Skeletal muscle cell (primary cell): ENCODE data around the gene YIPF3.
"Not testable (repeated sequence)": the region's sequence is repeated elsewhere in the genome, so short reads cannot be mapped to it uniquely, and the experiment has no call there.

Source experiments
- DNase-seq: peaks from one replicate; pipeline ENCODE4 v3.0.0-alpha.2; 2010; ENCODE audit warnings: low read depth
- H3K4me3 ChIP-seq: 2 replicates; pipeline ENCODE4 v1.5.1; 2011; ENCODE audit warnings: low read depth, mild to moderate bottlenecking, control low read depth, low read length, moderate library complexity

The YIPF3 gene

GRCh38 chr6:43468748-43469681, 47.7 kb downstream of the YIPF3 start:
- no peak for DNase-seq
- H3K4me3 ChIP-seq, result no peak overlapping the region

DNA sequence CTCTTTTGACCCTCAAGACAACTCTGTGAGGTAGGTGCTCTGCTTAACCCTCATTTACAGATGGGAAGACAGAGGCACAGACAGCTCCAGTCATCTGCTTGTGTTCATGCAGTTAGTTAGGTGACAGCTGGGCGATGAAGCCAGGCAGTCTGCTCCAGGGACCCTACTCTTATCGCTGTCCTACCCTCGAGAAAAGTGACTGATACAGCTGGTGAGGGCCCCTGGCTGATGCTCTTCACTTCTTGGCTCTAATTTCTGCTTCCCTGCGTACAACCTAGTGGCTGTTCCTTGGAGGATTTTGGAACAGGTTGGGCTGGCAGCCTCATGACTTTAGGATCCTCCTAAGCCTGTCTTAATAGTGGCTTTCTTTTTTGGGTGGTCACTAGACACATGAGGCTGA, 48.5 kb downstream of the YIPF3 start:
- no peak overlapping the region for H3K4me3 ChIP-seq
- no peak for DNase-seq

DNA sequence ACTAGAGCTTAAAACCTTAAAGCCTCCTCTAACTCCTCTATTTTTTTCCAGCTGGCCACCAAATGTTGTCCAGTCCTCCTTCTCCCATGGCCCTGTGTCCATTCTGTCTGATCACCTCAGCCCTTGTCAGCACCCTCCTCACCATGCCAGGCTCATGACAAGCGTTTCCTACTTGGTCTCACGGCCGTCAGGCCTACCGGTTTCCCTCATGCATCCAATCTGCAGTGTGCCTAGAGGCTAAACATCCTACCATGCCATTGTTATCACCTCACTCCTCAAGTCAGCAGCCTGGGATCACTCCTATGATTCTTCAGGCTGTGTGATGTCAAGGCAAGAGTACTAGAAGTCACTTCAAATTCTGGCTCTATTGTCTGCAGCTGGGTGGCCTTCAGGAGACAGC, 49.0 kb downstream of the YIPF3 start:
- no peak for DNase-seq
- H3K4me3 ChIP-seq, result no peak overlapping the region

GRCh38 chr6:43467265-43467664, 49.5 kb downstream of the YIPF3 start:
- H3K4me3 ChIP-seq, result not testable (repeated sequence)

GRCh38 chr6:43465948-43466347, 50.8 kb downstream of the YIPF3 start:
- DNase-seq, result no peak

More at GRCh38 chr6:43467265-43467664, 49.5 kb downstream of the YIPF3 start:
- DNase-seq, result not testable (repeated sequence)

DNA sequence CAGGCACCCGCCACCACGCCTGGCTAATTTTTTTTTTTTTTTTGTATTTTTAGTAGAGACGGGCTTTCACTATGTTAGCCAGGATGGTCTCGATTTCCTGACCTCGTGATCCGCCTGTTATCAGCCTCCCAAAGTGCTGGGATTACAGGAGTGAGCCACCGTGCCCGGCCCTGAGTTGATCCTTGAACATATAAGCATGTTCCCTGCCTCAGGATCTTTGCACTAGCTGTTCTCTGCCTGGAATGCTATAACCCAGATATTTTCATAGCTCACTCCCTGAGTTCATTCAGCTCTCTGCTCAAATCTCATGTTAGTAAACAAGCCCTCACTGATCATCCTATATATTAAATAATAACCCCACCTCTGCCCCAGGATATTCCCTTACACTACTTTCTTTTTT, 52.4 kb downstream of the YIPF3 start:
- no peak for DNase-seq
- no peak overlapping the region for H3K4me3 ChIP-seq

More at GRCh38 chr6:43465948-43466347, 50.8 kb downstream of the YIPF3 start:
- no peak overlapping the region for H3K4me3 ChIP-seq

GRCh38 chr6:43461936-43462335, 54.8 kb downstream of the YIPF3 start:
- H3K4me3 ChIP-seq, result no peak overlapping the region
- no peak for DNase-seq
